GM21717 (cell line): ENCODE data around the gene MED27.
A peak's percentile ranks its signal among the peaks of the same experiment; 100 is the strongest.

Experiments
- ATAC-seq: cut with Tn5 transposase; IDR thresholded peaks from one replicate; pipeline ENCODE4 v1.9.1; 2021; ENCODE audit warnings: mild to moderate bottlenecking, moderate library complexity; ENCODE audit not compliant: unreplicated experiment

MED27 gene, protein sequence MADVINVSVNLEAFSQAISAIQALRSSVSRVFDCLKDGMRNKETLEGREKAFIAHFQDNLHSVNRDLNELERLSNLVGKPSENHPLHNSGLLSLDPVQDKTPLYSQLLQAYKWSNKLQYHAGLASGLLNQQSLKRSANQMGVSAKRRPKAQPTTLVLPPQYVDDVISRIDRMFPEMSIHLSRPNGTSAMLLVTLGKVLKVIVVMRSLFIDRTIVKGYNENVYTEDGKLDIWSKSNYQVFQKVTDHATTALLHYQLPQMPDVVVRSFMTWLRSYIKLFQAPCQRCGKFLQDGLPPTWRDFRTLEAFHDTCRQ

DNA sequence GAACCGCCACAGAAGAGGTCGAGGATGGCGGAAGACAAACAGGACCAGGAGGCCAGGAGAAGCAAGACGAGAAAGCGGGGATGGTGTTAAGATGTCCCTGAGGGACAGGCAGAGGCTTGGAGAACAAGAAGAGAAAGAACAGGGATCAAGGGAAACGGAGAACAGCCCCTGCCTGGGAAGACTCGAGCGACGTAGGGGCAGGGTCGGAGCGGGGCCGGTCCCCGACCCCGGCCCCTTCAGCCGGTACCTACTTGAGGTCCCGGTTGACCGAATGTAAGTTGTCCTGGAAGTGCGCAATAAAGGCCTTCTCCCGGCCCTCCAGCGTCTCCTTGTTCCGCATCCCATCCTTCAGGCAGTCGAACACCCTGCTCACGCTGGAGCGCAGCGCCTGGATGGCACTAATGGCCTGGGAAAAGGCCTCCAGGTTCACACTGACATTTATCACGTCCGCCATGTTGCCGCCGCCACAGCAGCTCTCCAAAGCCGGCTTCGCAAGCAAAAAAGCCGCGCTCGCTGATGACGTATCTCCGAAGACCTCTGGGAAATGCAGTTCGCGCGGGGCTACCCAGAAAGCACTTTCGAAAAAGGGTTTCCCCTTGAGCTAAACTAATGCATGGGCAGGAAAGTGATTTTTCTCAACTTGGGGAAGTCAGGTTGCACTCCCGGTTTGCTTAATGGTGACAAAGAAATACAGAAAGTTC, at the start of gene MED27:
Gene MED27, minus strand, starts transcription at position 477 of the 701 bp plus-strand sequence. Its CDS starts 23 bp downstream, at position 454.
- peak; percentile 84 for ATAC-seq

DNA sequence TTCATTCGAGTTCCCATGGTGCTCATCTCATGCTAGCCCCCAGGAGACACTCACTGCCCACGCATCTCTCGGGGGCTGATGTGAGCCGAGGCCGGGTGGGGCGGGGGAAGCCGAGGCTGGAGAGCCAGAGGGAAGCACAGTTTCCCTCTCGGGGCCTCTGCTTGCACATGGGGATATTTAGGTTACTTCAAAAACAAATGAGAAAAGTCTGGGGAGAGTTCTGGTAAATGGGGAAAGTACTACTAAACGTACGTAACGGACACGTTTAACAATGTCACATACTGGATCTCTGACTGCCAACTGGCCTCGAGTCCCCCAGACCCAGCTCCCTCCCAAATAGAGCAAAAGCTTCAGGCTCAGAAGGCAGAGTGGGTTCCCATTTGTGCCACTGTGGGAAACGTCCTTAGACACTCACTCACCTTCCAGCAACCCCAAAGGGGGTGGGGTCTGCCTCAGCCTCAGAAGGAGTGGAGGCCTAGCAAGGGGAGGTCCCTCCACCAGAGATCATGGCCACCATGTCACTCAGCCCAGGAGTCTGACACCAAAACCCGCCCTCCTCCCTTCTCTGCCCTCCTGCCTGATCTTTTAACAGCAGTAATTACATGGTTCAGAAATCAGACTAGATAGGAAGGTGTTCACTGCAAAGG, 48.3 kb upstream of the MED27 start:
- ATAC-seq = no peak

DNA sequence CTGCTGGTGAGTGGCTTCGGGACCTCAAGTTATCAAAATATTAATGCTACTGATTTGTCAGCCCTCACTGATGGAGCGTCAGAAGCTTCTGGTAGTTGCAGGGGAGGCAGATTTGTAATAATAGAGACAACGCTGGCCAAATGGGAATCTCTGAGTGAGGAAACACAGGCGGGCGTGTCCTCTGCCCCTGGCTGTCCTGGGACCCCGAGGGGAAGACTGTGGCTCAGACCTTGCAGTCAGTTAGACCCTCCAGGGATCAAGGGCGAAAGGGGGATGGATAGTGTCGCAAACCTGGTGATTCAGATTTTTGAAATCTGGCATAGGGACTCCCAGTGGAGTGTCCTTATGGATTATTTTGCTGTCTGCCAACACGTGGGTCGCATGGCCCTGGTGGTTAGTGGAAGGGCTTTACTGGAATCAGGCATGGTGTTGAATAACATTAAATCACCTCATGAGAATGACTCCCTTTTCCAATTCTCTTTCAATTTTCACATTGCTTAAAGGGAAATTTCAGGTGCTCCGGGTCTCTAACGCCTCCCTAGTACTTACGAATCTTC, 47.1 kb upstream of the MED27 start:
- ATAC-seq = no peak

DNA sequence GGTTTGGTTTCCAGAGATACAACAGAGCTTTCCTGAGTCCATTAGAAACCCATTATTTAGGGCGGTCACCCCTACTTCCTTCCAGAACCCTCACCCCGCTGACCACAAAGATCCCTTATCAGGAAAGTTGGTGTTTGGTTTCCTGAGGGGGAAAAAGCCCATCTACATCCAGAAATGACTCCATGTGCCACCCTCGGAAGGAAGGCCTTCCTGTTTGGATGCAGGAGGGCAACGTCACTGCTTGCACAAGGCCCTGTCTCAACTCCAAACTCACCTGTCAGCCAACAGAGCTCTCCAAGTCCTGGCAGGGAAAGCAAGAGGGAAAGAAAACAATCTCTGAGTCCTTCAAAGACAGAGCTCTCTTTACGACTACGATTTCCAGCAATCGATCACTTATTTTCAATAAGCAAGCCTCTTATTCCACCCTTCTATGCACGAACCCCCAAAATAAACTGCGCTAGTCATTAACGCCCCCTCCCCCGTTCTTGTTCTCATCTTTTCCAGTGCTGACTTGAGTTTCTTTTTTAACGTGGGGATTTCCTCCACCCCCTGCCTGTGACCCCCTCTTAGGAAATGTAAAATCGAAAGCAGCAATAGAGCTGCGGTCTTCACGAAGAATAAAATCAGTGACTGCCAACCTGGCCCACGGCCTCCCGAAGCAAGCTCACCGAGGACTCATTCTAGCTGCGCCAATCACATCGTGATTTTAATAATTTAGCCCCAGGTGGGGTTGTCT, 46.4 kb upstream of the MED27 start:
- no peak for ATAC-seq

DNA sequence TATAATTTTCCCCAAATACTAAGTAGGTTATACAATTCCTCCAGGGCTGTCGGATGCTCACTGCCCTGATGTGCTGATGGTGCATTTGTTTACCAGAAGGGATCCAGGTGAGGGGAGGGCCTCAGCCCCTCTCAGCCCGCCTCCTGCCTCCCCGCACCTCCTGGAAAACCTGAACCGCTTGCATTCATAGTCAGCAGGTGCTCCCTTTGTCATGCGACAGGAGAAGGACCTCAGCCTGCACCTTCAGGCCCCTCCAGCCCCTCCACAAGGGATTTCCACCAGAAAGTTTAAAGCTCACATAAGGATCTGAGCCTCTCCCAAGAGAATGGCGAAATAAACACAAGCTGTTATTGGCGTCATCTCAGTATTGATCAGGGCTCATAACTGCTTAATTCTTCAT, 45.7 kb upstream of the MED27 start:
- ATAC-seq = no peak

DNA sequence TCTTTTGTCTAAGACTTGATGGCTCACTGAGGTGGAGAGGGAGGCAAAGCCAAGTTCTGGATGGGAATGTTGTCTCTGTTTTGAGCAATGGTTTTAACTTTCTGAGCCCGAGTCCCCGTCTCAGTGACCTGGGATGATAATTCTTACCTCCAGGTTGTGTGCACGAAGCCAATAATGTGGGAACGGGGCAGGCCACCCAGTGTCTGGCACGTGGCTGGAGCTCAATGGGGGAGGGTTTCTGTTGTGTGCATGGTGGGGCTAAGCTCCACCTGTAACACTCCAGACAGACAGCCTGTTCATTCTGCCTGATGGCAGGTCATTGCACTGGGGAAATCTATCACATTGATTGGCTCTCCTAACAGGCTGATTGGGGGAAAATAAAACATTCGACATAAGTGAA, 45.1 kb upstream of the MED27 start:
- no peak for ATAC-seq

DNA sequence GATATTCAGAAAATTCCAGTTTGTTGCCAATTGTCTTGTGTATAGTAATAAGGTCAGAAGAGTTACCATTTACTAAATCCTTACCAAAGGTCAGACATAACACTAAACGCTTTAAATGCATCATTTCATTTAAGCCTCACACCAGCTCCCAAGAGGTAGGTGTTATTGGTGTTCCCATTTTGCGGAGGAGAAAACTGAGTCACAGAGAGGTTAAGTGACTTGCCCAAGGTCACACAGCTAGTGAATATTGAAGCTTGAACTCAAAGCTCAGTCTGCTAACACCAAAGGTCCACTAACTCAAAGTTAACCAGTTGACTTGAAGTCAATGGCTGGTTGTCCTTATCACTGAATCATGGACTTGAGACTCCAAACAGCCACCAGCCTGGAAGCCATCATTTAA, 41.4 kb upstream of the MED27 start:
- ATAC-seq = no peak

DNA sequence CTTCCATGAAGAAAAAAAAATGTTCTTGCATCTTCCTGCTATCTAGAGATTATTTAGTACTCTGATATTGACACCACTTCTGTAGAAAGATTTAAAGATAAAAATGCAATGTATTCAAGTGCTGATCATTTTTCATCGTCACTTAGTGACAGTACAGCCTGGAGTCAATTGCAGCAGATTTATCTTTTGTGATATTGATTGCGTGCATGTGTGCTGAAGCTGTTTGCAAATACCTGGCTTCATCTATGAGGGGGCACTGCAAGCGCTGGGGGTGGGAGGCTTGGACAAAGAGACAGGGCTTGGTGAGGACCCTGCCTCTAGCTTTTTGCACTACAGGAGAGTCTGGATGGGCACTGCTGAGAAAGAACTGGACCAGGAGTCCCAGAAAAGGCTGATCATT, 38.0 kb upstream of the MED27 start:
- no peak for ATAC-seq

DNA sequence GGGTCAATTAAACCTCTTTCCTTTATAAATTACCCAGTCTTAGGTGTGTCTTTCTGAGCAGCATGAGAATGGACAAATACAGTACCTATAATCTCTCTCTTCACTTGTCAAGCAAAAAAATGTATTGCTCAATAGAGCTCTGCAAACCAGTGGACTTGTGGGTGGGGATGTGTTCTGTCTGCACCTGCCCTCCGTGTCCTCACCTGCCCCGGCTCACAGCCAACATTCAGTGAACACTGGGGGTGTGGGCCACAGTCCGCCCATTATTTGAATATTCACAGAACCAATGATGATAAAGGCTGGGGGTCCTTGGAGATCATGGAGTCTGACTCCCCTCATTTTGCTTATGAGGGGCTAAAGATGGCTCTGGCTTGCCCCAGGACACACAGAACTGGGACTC, 36.9 kb upstream of the MED27 start:
- ATAC-seq = no peak

DNA sequence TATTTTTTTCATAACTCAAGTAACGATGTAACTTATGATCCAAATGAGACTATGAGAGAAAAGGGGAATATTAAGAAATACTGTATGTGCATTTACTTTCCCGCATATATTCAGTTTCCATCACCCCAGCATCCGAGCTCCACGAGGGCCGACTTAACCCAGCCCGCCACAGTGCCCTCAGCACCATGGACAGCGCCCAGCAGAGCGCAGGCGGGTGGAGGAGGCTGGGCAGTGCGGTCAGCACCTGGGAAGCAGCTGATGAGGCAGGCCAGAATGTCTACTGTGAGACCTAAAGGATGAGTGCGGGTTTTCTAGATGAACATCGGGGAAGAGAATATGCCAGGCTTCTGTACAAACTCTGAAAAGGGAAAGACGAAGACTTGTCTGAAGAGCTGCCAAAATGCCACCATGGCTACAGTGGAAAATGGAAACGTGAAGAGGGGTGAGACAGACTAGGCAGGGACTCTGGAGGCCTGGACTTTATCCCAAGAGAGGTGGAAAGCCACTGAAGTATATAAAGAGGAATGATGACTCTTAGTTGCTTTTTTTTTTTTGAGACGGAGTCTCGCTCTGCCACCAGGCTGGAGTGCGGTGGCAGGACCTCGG, 34.5 kb upstream of the MED27 start:
- no peak for ATAC-seq

DNA sequence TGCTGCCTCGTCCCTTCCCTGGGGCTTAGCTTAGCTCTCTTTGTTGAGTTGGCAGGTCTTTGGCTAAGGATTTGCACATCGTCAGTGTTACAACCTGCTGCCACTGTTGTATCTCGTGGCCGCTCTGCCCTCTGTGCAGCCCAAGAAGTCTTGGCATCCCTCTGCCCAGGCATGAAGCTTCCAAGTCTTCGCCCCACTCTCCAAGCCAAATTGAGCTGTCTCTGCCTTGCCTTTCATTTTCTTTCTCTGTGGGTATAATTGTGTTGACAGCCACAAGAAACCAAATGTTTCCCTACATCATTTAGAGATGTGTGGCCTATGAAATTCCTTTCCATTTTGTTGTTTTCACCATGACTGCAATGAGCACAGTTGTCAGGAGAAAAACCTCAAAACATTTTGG, 29.6 kb upstream of the MED27 start:
- no peak for ATAC-seq

DNA sequence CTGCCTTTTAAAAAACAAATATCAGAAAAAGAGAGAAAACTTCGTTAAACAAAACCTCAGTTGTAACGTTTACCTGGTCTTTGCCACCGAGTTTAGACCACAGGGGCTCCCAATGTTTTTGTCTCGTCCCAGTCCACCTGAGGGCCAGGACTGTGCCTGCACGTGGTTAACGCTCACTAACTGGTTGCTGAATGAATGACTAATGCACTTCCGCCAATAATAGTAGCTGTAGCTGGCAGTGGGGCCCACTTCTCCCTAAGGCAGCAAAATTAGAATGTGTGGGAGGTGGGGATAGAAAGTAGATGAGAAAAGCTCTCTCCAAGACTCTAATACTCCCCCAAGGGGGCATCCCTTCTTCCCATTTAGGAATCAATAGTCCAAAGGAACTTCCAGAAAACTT, 29.1 kb upstream of the MED27 start:
- no peak for ATAC-seq

DNA sequence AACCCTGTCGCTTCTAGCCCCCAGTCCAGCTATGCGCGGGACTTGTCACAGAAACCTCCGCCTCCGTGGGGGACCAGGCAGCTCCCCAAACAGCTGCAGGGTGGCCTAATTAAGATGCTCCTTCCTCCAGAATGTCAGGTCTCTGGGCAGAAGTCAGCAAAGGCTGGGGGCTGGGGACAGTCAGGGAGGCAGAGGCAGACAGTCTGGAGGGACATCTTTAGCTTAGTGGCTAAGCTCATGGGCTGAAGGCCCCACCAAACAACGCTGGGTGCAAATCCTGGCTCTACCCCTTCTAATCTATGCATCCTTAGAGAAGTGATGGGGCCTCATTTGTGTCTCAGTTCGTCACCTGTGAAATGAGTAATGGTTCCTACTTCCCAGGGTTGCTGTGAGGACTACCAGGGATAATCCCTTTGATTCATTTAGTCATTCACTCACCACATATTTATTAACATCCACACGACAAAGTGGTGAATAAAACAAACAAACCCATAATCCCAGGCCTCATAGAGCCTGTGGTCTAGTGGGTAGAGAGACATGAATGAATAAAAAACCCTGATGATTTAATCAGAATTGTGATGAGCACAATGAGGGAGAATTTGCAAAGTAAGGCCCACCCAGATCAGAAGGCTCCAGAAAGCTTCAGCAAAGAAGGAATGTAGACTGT, 20.2 kb upstream of the MED27 start:
- no peak for ATAC-seq

DNA sequence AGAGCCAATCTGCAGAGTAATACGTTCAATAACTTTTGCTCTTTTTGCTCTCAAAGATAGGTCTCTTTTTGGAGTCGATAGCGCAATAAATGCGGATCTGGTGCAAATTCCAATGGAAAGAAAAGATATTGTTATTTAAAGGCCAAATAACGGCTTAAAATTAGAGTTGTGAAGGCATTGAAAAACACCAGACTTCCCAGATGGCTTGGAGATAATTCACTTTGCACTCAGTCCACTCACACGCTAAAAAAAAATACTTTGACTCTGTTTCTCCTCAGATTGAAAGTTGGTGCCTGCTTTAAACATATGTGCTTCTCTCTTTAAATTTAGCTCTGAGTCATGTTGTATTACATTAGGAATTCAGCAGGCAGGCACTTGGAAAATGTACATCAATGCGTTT, 19.5 kb upstream of the MED27 start:
- no peak for ATAC-seq

DNA sequence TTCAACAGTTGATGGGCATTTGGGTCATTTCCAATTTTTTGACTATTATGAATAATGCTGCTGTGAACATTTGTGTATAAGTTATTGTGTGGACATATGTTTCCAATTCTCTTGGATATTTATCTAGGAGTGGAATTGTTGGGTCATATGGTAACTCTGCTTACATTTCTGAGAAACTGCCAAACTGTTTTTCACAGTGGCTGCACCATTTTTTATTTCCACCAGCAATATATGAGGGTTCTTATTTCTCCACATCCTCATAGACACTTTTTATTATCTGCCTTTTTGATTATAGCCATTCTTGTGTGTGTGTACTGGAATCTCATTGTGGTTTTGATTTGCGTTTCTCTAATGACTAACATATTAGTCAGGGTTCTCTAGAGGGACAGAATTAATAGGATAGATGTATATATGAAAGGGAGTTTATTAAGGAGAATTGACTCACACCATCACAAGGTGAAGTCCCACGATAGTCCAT, 14.7 kb upstream of the MED27 start:
- ATAC-seq = no peak

DNA sequence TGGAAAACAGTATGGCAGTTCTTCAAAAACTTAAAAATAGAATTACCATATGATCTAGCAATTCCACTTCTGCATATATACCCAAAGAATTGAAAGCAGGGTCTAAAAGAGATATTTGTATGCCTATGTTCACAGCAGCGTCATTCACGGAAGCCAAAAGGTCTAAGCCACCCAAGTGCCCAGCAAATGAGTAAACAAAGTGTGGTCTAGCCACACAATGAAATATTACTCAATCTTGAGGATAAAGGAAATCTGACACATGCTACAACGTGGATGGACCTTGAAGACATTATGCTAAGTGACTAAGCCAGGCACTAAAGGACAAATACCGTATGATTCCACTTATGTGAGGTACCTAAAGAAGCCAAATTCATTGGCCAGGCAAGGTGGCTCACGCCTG, 11.1 kb upstream of the MED27 start:
- no peak for ATAC-seq

DNA sequence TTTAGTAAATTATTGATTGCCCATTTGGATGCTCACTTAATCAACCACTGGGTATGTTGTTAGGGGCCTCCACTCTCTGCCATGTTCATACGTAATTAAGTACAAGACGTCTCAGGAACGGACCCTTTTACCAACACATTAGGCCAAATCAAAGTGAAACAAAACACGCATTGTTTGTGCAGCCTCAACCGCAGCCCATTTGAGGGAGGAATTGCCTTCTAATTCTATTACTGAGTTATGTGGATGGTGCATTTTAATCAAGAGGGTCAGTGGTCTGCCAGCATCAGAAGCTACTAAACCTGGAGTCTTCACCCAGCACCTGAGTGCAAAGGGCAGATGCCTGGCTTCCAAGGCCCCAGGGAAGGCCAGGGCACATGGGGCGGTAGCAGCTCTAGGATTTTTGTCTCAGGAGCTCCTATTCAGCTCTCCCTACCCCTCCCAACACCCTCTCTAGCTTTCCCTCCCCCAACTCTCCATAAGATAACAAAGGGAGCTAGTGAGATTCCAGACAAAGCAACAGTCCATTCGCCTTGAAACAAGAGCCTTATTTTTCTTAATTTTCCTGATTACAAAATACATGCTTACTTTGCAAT, 7.9 kb upstream of the MED27 start:
- ATAC-seq = no peak

DNA sequence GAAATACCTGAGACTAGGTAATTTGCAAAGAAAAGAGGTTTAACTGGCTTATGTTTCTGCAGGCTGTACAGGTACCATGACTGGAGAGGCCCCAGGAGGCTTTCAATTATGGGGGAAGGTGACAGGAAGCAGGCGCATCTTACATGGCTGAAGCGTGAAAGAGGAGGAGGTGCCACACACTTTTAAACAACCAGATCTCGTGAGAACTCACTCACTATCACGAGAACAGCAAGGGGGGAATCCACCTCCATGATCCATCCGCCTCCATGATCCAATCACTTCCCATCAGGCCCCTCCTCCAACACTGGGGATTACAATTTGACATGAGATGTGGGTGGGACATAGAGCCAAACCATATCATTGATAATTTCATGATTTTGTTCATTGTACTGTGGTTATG, 2.5 kb upstream of the MED27 start:
- no peak for ATAC-seq

DNA sequence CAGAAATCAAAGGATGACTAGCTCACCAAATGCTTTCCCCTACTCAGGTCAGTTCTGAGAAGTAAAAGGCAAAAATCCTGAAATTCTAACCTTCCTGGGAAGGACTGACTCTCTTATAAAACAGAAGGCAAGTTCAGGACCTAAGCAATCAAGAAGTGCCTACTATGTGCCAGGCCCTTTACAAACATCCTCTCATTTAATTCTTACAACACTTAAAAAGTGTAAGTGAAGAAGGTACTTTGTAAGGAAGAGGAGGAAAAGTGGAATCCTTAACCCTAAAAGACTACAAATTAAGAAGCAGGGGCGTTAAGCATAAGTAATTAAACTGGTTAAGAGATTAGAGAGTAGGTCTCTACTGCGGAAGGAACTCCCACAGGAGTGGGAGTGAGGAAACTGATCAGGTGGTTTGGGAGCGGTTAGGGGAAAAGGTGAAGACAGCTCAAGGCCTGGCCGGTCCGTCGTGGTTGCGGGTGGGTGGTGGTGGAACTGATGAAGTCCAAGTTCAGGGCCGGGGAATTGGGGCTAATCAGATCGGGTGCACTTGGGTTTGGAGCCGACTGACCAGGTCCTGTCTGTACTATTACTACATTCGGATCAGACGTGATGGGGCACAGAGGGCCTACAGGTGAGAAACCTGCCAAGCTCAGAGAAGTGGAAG, 839 bp downstream of the MED27 start:
- ATAC-seq = peak; percentile 21
